Peyer's patch (tissue), 4 donors: ENCODE results near the gene ACTMAP. TPM values are rescaled to one million over a fixed set of nuclear protein-coding genes. Genes with fewer than 3 reads are reported as not detected.
"Not testable (repeated sequence)": the region's sequence is repeated elsewhere in the genome, so short reads cannot be mapped to it uniquely, and the experiment has no call there.

Experiments
- DNase-seq, 3 donors: peaks; one replicate each; pipeline ENCODE4 v3.0.0-alpha.2; 2017 to 2019
- H3K27ac ChIP-seq, 4 donors: fragments of 200-600 bp; sonication (generic); one replicate each; pipeline ENCODE4 v1.5.1; 2016 to 2019
- H3K27me3 ChIP-seq, 2 donors: fragments of 200-600 bp; sonication (generic); one replicate each; pipeline ENCODE4 v1.5.1; 2019
- H3K36me3 ChIP-seq, 3 donors: fragments of 200-600 bp; sonication (generic); one replicate each; pipeline ENCODE4 v1.5.1; 2016 to 2019
- H3K4me1 ChIP-seq, 4 donors: fragments of 200-600 bp; sonication (generic); one replicate each; pipeline ENCODE4 v1.5.1; 2016 to 2019
- H3K4me3 ChIP-seq, 4 donors: fragments of 200-600 bp; sonication (generic); 1 replicate in 3 of 4; 2 replicates in 1 of 4; pipeline ENCODE4 v1.5.1; 2016 to 2019; ENCODE audit warnings: mild to moderate bottlenecking in 1 of 4
- H3K9me3 ChIP-seq, 4 donors: fragments of 200-600 bp; sonication (generic); one replicate each; pipeline ENCODE4 v1.5.1; 2016 to 2019; ENCODE audit warnings: mild to moderate bottlenecking in 1 of 4
- CTCF ChIP-seq, 6 experiments: fragments of 450-650 bp in 4 of 6; fragments of 200-600 bp in 2 of 6; sonication (generic) in 1 of 6; IDR thresholded peaks; one replicate each; pipeline ENCODE4 v1.5.1; 2017 to 2019; ENCODE audit warnings: antibody characterized with exemption in 6 of 6, mild to moderate bottlenecking in 3 of 6, moderate library complexity in 1 of 6
- POLR2A ChIP-seq, 2 donors: fragments of 450-650 bp; IDR thresholded peaks; one replicate each; pipeline ENCODE4 v1.5.1; 2017; ENCODE audit warnings: antibody characterized with exemption in 2 of 2, mild to moderate bottlenecking in 2 of 2, moderate library complexity in 2 of 2
- total RNA-seq, 4 donors: library from RNA; depleted of rRNA; stranded (reverse); fragments of >200 nt; gene quantifications; one replicate each; pipeline ENCODE4 v1.1.0, GENCODE V29; 2016

Gene ACTMAP
- total RNA-seq, 4 donors from 2014 or later: 7.4 to 33.0 (median 21.6) TPM

GRCh38 chr19:40777645-40777936 is 27.3 kb upstream of the ACTMAP start:
- Histone ChIP-seq H3K36me3 (peaks cover 0 to 5% (median 0%) of the 10 kb centered on the region in 3 donors), H3K9me3 (no peaks in the 10 kb centered on the region), H3K27ac (peak overlapping the region; percentile 93 to 99 (median 98)), H3K4me1 (peaks cover 0 to 15% (median 2%) of the 10 kb centered on the region in 4 donors), H3K27me3 (no peaks in the 10 kb centered on the region), H3K4me3 (peak overlapping the region; percentile 66 to 92 (median 76))
- TF ChIP-seq POLR2A (IDR thresholded peaks at IDR 0.05) (no peak), CTCF (IDR thresholded peaks at IDR 0.05) (no peak)
- no peak for DNase-seq

- TF ChIP-seq POLR2A (IDR thresholded peaks at IDR 0.05) (no peak), CTCF (IDR thresholded peaks at IDR 0.05) (peak in 1 of 6 experiments; percentile 10)
- H3K36me3 ChIP-seq: peaks cover 0 to 2% (median 0%) of the 10 kb centered on the region in 3 donors
- H3K27me3 ChIP-seq: no peaks in the 10 kb centered on the region
- H3K9me3 ChIP-seq: no peaks in the 10 kb centered on the region
- peaks cover 0 to 15% (median 2%) of the 10 kb centered on the region in 4 donors for H3K4me1 ChIP-seq
- peak overlapping the region; percentile 66 to 92 (median 76) for H3K4me3 ChIP-seq
- peak overlapping the region; percentile 93 to 99 (median 98) for H3K27ac ChIP-seq
- DNase-seq: peak; percentile 82 to 98 (median 98)
Observed at GRCh38 chr19:40776932-40777644, 26.8 kb upstream of the ACTMAP start.

- Histone ChIP-seq H3K9me3 (no peaks in the 10 kb centered on the region), H3K4me3 (no peak overlapping the region), H3K4me1 (peaks cover 0 to 15% (median 2%) of the 10 kb centered on the region in 4 donors), H3K27me3 (no peaks in the 10 kb centered on the region), H3K27ac (peak overlapping the region in 1 of 4 donors; percentile 98), H3K36me3 (no peaks in the 10 kb centered on the region)
- DNase-seq: no peak
- TF ChIP-seq POLR2A (IDR thresholded peaks at IDR 0.05) (no peak), CTCF (IDR thresholded peaks at IDR 0.05) (no peak)
Observed at GRCh38 chr19:40776364-40776763, 26.1 kb upstream of the ACTMAP start.

GRCh38 chr19:40775632-40776022 is 25.4 kb upstream of the ACTMAP start:
- no peak for DNase-seq
- Histone ChIP-seq H3K9me3 (no peaks in the 10 kb centered on the region), H3K36me3 (no peaks in the 10 kb centered on the region), H3K27me3 (no peaks in the 10 kb centered on the region), H3K4me1 (peaks cover 0 to 15% (median 2%) of the 10 kb centered on the region in 4 donors), H3K4me3 (no peak overlapping the region), H3K27ac (no peak overlapping the region)
- TF ChIP-seq CTCF (IDR thresholded peaks at IDR 0.05) (no peak), POLR2A (IDR thresholded peaks at IDR 0.05) (no peak)

- no peak for DNase-seq
- Histone ChIP-seq H3K4me1 (peaks cover 0 to 15% (median 2%) of the 10 kb centered on the region in 4 donors), H3K27me3 (no peaks in the 10 kb centered on the region), H3K9me3 (no peaks in the 10 kb centered on the region), H3K4me3 (no peak within 1 kb of the TSS), H3K27ac (no peak within 1 kb of the TSS), H3K36me3 (no peaks in the 10 kb centered on the region)
- TF ChIP-seq POLR2A (IDR thresholded peaks at IDR 0.05) (no peak), CTCF (IDR thresholded peaks at IDR 0.05) (no peak)
Observed at GRCh38 chr19:40774916-40775631, 24.8 kb upstream of the ACTMAP start, which contains the start of gene MIA. Gene MIA, plus strand, starts transcription at chr19:40775521. Its CDS starts 22 bp downstream, at chr19:40775543.

GRCh38 chr19:40771101-40771862 is 21.0 kb upstream of the ACTMAP start:
- not testable (repeated sequence) for H3K27me3 ChIP-seq, H3K27ac ChIP-seq, H3K4me1 ChIP-seq, H3K4me3 ChIP-seq, DNase-seq, H3K9me3 ChIP-seq
- H3K36me3 ChIP-seq: peaks cover 0 to 18% (median 0%) of the 10 kb centered on the region in 3 donors
